T-helper 1 cell treated with Interleukin-12 subunit alpha and Interleukin-12 subunit beta and Interleukin-4 antibody, amounts not matched to agents 30 μg/mL and 1 μg/mL, for 36 hours (primary cell): ENCODE measurements around the gene ROR1.

Source experiments
- H3K27ac Mint-ChIP-seq: one replicate; pipeline ENCODE4 v1.8.0; 2021; ENCODE audit warnings: mild to moderate bottlenecking, mixed read lengths
- H3K27me3 Mint-ChIP-seq: one replicate; pipeline ENCODE4 v1.8.0; 2021; ENCODE audit warnings: low read depth, mixed read lengths
- H3K36me3 Mint-ChIP-seq: one replicate; pipeline ENCODE4 v1.8.0; 2021; ENCODE audit warnings: low read depth, mixed read lengths
- H3K4me1 Mint-ChIP-seq: one replicate; pipeline ENCODE4 v1.8.0; 2021; ENCODE audit warnings: low read depth, mixed read lengths
- H3K4me3 Mint-ChIP-seq: one replicate; pipeline ENCODE4 v1.8.0; 2021; ENCODE audit warnings: mild to moderate bottlenecking, moderate library complexity, mixed read lengths
- H3K9me3 Mint-ChIP-seq: one replicate; pipeline ENCODE4 v1.8.0; 2021; ENCODE audit warnings: mixed read lengths

Gene ROR1

DNA sequence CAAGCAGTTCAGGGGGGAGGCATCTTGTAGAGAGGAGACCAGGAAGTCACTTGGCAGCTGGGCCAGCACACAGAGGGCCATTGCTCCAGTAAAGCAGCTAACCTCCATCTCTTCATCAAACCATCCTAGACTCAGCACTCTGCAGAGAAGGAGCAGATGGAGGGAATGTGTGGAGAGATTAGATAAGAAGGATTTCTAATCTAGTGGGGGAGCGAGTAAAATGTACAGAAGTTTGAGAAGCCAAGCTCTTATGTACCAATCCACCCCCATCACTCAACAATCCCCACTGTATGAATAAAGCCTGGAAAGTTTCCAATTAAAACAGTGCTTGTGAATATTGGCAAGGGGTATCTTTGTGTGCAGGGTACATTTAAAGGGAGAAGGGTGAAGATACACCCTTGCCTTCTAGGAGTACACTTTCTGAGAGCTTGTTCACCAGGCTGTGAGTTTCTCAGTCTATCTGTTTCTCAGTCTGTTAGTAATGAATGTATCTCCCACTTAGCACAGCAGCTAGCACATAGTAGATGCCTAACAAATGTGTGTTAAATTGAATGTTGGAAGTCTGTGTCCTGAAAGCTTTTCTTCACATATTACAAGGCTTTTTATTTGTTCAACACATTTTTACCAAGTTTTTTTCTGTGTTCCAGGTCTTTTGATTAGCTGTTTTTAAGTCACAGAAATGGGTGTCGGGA lies 286.9 kb downstream of the ROR1 start:
- H3K27ac Mint-ChIP-seq: no peak overlapping the region
- no peaks in the 10 kb centered on the region for H3K36me3 Mint-ChIP-seq
- peaks cover 5% of the 10 kb centered on the region for H3K4me1 Mint-ChIP-seq
- no peak overlapping the region for H3K4me3 Mint-ChIP-seq
- H3K9me3 Mint-ChIP-seq: no peaks in the 10 kb centered on the region
- no peaks in the 10 kb centered on the region for H3K27me3 Mint-ChIP-seq

- no peak overlapping the region for H3K27ac Mint-ChIP-seq
- peaks cover 5% of the 10 kb centered on the region for H3K4me1 Mint-ChIP-seq
- H3K4me3 Mint-ChIP-seq: no peak overlapping the region
- H3K36me3 Mint-ChIP-seq: no peaks in the 10 kb centered on the region
- H3K9me3 Mint-ChIP-seq: no peaks in the 10 kb centered on the region
- H3K27me3 Mint-ChIP-seq: no peaks in the 10 kb centered on the region
Observed at GRCh38 chr1:64061430-64062104, 287.8 kb downstream of the ROR1 start.

DNA sequence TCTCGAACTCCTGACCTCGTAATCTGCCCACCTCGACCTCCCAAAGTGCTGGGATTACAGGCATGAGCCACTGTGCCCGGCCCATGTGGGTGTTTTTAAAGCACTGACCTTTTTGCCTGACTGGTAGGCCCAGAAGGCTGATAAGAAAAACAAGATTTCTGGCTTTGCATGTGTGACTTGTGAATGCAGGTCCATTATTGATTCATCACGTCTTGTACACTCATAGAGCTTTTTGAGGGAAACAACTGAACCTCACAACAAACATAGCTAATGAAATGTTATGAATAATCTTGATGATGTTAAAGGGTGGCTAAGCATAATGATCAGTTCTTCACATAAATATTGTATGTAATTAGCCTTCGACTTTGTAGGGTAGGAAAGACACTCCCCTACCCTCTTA lies 288.7 kb downstream of the ROR1 start:
- Mint-ChIP-seq H3K4me3 (no peak overlapping the region), H3K36me3 (no peaks in the 10 kb centered on the region), H3K9me3 (no peaks in the 10 kb centered on the region), H3K27me3 (no peaks in the 10 kb centered on the region), H3K27ac (no peak overlapping the region), H3K4me1 (peaks cover 5% of the 10 kb centered on the region)

GRCh38 chr1:64062941-64063581 lies 289.2 kb downstream of the ROR1 start:
- Mint-ChIP-seq H3K27ac (no peak overlapping the region), H3K4me3 (no peak overlapping the region), H3K27me3 (no peaks in the 10 kb centered on the region), H3K4me1 (peaks cover 5% of the 10 kb centered on the region), H3K9me3 (no peaks in the 10 kb centered on the region), H3K36me3 (no peaks in the 10 kb centered on the region)

DNA sequence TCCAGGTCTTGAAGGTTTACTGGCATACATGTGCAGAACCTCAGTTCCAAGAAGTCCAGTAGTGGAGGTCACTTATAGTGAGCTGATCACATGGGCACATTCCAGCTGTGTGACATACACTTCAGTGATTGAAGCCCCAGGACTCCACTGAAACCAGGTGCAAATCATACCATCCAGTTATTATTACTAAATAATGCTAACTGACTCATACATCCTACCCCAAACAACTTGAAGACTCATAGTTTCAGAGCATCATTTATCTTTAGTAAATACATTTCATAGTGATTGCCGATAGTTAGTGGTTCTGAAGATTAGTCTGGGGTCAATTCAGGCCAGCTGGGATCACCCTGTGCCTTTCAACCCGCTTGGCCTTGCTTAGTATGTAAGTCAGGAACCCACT lies 291.8 kb downstream of the ROR1 start:
- no peaks in the 10 kb centered on the region for H3K9me3 Mint-ChIP-seq
- H3K4me3 Mint-ChIP-seq: no peak overlapping the region
- no peaks in the 10 kb centered on the region for H3K27me3 Mint-ChIP-seq
- no peak overlapping the region for H3K27ac Mint-ChIP-seq
- H3K4me1 Mint-ChIP-seq: peaks cover 5% of the 10 kb centered on the region
- H3K36me3 Mint-ChIP-seq: no peaks in the 10 kb centered on the region

- Mint-ChIP-seq H3K36me3 (no peaks in the 10 kb centered on the region), H3K4me3 (no peak overlapping the region), H3K27ac (no peak overlapping the region), H3K9me3 (no peaks in the 10 kb centered on the region), H3K4me1 (no peaks in the 10 kb centered on the region), H3K27me3 (no peaks in the 10 kb centered on the region)
Observed at GRCh38 chr1:64072089-64072793, 298.4 kb downstream of the ROR1 start.

DNA sequence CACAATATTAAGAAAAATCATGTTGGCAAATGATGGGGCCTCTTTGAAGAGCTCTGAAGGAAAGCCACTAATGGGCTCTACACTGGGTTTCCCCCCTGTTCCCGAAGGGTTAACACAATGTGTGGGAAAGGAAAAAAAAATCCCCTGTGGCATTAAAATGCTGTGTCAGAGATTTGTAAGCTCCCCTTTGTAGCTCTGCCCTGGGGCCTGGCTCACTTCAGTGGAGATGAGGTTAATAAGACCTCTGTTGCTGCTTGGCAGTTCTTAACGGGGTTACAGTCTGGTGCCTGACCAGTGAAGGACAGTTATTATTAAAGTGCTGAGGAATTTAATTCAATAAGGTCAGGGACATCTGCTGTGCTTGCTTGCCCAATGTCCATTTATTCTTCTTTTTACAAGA lies 299.9 kb downstream of the ROR1 start:
- Mint-ChIP-seq H3K27ac (no peak overlapping the region), H3K27me3 (no peaks in the 10 kb centered on the region), H3K4me1 (no peaks in the 10 kb centered on the region), H3K4me3 (no peak overlapping the region), H3K9me3 (no peaks in the 10 kb centered on the region), H3K36me3 (no peaks in the 10 kb centered on the region)

GRCh38 chr1:64074767-64075166 lies 300.9 kb downstream of the ROR1 start:
- Mint-ChIP-seq H3K4me3 (no peak overlapping the region), H3K9me3 (no peaks in the 10 kb centered on the region), H3K4me1 (no peaks in the 10 kb centered on the region), H3K36me3 (no peaks in the 10 kb centered on the region), H3K27me3 (no peaks in the 10 kb centered on the region), H3K27ac (no peak overlapping the region)

GRCh38 chr1:64077281-64077940 lies 303.6 kb downstream of the ROR1 start:
- no peak overlapping the region for H3K27ac Mint-ChIP-seq
- no peaks in the 10 kb centered on the region for H3K9me3 Mint-ChIP-seq
- H3K4me3 Mint-ChIP-seq: no peak overlapping the region
- no peaks in the 10 kb centered on the region for H3K4me1 Mint-ChIP-seq
- H3K36me3 Mint-ChIP-seq: no peaks in the 10 kb centered on the region
- no peaks in the 10 kb centered on the region for H3K27me3 Mint-ChIP-seq

- Mint-ChIP-seq H3K27ac (no peak overlapping the region), H3K4me1 (no peaks in the 10 kb centered on the region), H3K27me3 (no peaks in the 10 kb centered on the region), H3K36me3 (no peaks in the 10 kb centered on the region), H3K4me3 (no peak overlapping the region), H3K9me3 (no peaks in the 10 kb centered on the region)
Observed at GRCh38 chr1:64080941-64081562, 307.2 kb downstream of the ROR1 start.

- H3K9me3 Mint-ChIP-seq: no peaks in the 10 kb centered on the region
- no peaks in the 10 kb centered on the region for H3K36me3 Mint-ChIP-seq
- H3K4me3 Mint-ChIP-seq: no peak overlapping the region
- no peaks in the 10 kb centered on the region for H3K4me1 Mint-ChIP-seq
- H3K27ac Mint-ChIP-seq: no peak overlapping the region
- H3K27me3 Mint-ChIP-seq: no peaks in the 10 kb centered on the region
Observed at GRCh38 chr1:64082459-64082858, 308.6 kb downstream of the ROR1 start.

DNA sequence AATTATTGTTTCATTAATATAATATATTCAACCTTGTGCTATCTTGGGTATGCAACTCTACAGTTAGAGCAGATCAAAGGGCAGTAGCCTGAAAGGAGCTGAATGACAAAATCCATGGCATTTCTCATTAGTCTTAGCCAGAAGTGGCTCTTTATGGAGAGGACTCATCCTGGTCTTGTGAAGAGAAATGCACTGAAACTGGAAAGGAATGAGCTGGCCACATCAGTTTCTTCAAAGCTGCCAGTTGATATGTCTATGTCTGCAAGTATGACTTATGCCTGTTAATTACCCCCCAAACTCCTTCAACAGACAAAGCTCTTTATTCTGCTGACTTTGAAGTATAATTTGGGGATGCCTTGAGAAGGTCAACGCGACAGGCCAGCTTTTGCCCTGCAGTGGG lies 310.6 kb downstream of the ROR1 start:
- no peaks in the 10 kb centered on the region for H3K4me1 Mint-ChIP-seq
- H3K36me3 Mint-ChIP-seq: no peaks in the 10 kb centered on the region
- no peak overlapping the region for H3K4me3 Mint-ChIP-seq
- no peaks in the 10 kb centered on the region for H3K27me3 Mint-ChIP-seq
- no peaks in the 10 kb centered on the region for H3K9me3 Mint-ChIP-seq
- no peak overlapping the region for H3K27ac Mint-ChIP-seq

GRCh38 chr1:64087768-64088167 lies 314.0 kb downstream of the ROR1 start:
- Mint-ChIP-seq H3K4me1 (no peaks in the 10 kb centered on the region), H3K36me3 (no peaks in the 10 kb centered on the region), H3K9me3 (no peaks in the 10 kb centered on the region), H3K27me3 (no peaks in the 10 kb centered on the region), H3K27ac (no peak overlapping the region), H3K4me3 (no peak overlapping the region)

- H3K36me3 Mint-ChIP-seq: no peaks in the 10 kb centered on the region
- H3K27me3 Mint-ChIP-seq: no peaks in the 10 kb centered on the region
- H3K4me1 Mint-ChIP-seq: no peaks in the 10 kb centered on the region
- H3K27ac Mint-ChIP-seq: no peak overlapping the region
- H3K4me3 Mint-ChIP-seq: no peak overlapping the region
- H3K9me3 Mint-ChIP-seq: no peaks in the 10 kb centered on the region
Observed at GRCh38 chr1:64090436-64090835, 316.6 kb downstream of the ROR1 start.
